Effector memory CD4-positive, alpha-beta T cell (primary cell): ENCODE measurements around the gene C18orf32.
A peak's percentile ranks its signal among the peaks of the same experiment; 100 is the strongest.

Source experiments
- DNase-seq, 3 donors: peaks; one replicate each; pipeline ENCODE4 v3.0.0-alpha.2; 2020
- H3K27ac ChIP-seq: 2 replicates; pipeline ENCODE4 v1.7.0; 2013; ENCODE audit warnings: mild to moderate bottlenecking, low read length, moderate library complexity; ENCODE audit not compliant: insufficient read depth, poor library complexity, severe bottlenecking
- H3K27me3 ChIP-seq: replicated peaks from 2 replicates; pipeline ENCODE4 v1.7.0; 2013; ENCODE audit warnings: mild to moderate bottlenecking, low read length; ENCODE audit not compliant: insufficient read depth, control insufficient read depth, poor library complexity, severe bottlenecking
- H3K36me3 ChIP-seq: 2 replicates; pipeline ENCODE4 v1.7.0; 2013; ENCODE audit warnings: mild to moderate bottlenecking, low read length, moderate library complexity; ENCODE audit not compliant: control insufficient read depth, insufficient read depth
- H3K4me1 ChIP-seq: 2 replicates; pipeline ENCODE4 v1.7.0; 2013; ENCODE audit warnings: low read length, mild to moderate bottlenecking; ENCODE audit not compliant: control insufficient read depth, insufficient read depth, poor library complexity, severe bottlenecking
- H3K4me3 ChIP-seq: 2 replicates; pipeline ENCODE4 v1.7.0; 2013; ENCODE audit warnings: low read length, low read depth, mild to moderate bottlenecking; ENCODE audit not compliant: insufficient read depth, poor library complexity, severe bottlenecking
- H3K9me3 ChIP-seq: 2 replicates; pipeline ENCODE4 v1.7.0; 2013; ENCODE audit warnings: mild to moderate bottlenecking, low read length, moderate library complexity; ENCODE audit not compliant: control insufficient read depth

C18orf32 gene

GRCh38 chr18:49503931-49504330, 16.9 kb upstream of the C18orf32 start:
- peaks cover 6% of the 10 kb centered on the region for H3K27me3 ChIP-seq
- no peaks in the 10 kb centered on the region for H3K4me1 ChIP-seq
- DNase-seq = no peak

GRCh38 chr18:49500201-49500921, 13.3 kb upstream of the C18orf32 start:
- Histone ChIP-seq H3K9me3 (no peaks in the 10 kb centered on the region), H3K36me3 (no peaks in the 10 kb centered on the region), H3K27ac (no peak overlapping the region), H3K4me3 (no peak overlapping the region), H3K4me1 (no peaks in the 10 kb centered on the region), H3K27me3 (peaks cover 6% of the 10 kb centered on the region)
- DNase-seq = no peak

More at GRCh38 chr18:49503931-49504330, 16.9 kb upstream of the C18orf32 start:
- Histone ChIP-seq H3K9me3 (no peaks in the 10 kb centered on the region), H3K27ac (no peak overlapping the region), H3K4me3 (no peak overlapping the region), H3K36me3 (no peaks in the 10 kb centered on the region)

GRCh38 chr18:49499046-49499637, 12.1 kb upstream of the C18orf32 start:
- Histone ChIP-seq H3K4me3 (no peak overlapping the region), H3K4me1 (no peaks in the 10 kb centered on the region), H3K27me3 (peaks cover 6% of the 10 kb centered on the region), H3K27ac (no peak overlapping the region), H3K9me3 (no peaks in the 10 kb centered on the region), H3K36me3 (no peaks in the 10 kb centered on the region)
- DNase-seq = no peak

- H3K4me3 ChIP-seq = no peak overlapping the region
- H3K4me1 ChIP-seq = peaks cover 12% of the 10 kb centered on the region
- DNase-seq = no peak
- no peaks in the 10 kb centered on the region for H3K9me3 ChIP-seq
- peaks cover 4% of the 10 kb centered on the region for H3K36me3 ChIP-seq
- no peak overlapping the region for H3K27ac ChIP-seq
- H3K27me3 ChIP-seq = no peaks in the 10 kb centered on the region
Observed at GRCh38 chr18:49495480-49495879, 8.4 kb upstream of the C18orf32 start.

- DNase-seq = no peak
- peaks cover 7% of the 10 kb centered on the region for H3K36me3 ChIP-seq
- no peak overlapping the region for H3K27ac ChIP-seq
- peaks cover 16% of the 10 kb centered on the region for H3K4me1 ChIP-seq
- no peaks in the 10 kb centered on the region for H3K27me3 ChIP-seq
- H3K4me3 ChIP-seq = no peak overlapping the region
- no peaks in the 10 kb centered on the region for H3K9me3 ChIP-seq
Observed at GRCh38 chr18:49495076-49495475, 8.0 kb upstream of the C18orf32 start.

- peaks cover 11% of the 10 kb centered on the region for H3K36me3 ChIP-seq
- H3K4me3 ChIP-seq = no peak overlapping the region
- no peaks in the 10 kb centered on the region for H3K27me3 ChIP-seq
- no peak overlapping the region for H3K27ac ChIP-seq
- no peaks in the 10 kb centered on the region for H3K9me3 ChIP-seq
- no peak for DNase-seq
- H3K4me1 ChIP-seq = peaks cover 17% of the 10 kb centered on the region
Observed at GRCh38 chr18:49494660-49495059, 7.6 kb upstream of the C18orf32 start.

- Histone ChIP-seq H3K27ac (no peak overlapping the region), H3K4me1 (peaks cover 17% of the 10 kb centered on the region), H3K9me3 (no peaks in the 10 kb centered on the region), H3K36me3 (peaks cover 19% of the 10 kb centered on the region), H3K27me3 (no peaks in the 10 kb centered on the region), H3K4me3 (no peak overlapping the region)
- no peak for DNase-seq
Observed at GRCh38 chr18:49492694-49493033, 5.6 kb upstream of the C18orf32 start.

- peak within 1 kb of the TSS; percentile 67 for H3K4me3 ChIP-seq
- DNase-seq = peak; percentile 76 to 86 (median 79)
- no peaks in the 10 kb centered on the region for H3K9me3 ChIP-seq
- peaks cover 21% of the 10 kb centered on the region for H3K4me1 ChIP-seq
- H3K36me3 ChIP-seq = peaks cover 19% of the 10 kb centered on the region
- H3K27ac ChIP-seq = peak within 1 kb of the TSS; percentile 88
- H3K27me3 ChIP-seq = no peaks in the 10 kb centered on the region
Observed at GRCh38 chr18:49491857-49492693, 5.0 kb upstream of the C18orf32 start, which contains the start of gene RPL17. Gene RPL17 (minus strand): TSS chr18:49492465.

GRCh38 chr18:49491534-49491856, 4.5 kb upstream of the C18orf32 start:
- Histone ChIP-seq H3K36me3 (peaks cover 19% of the 10 kb centered on the region), H3K27ac (peak overlapping the region; percentile 88), H3K27me3 (no peaks in the 10 kb centered on the region), H3K4me1 (peaks cover 21% of the 10 kb centered on the region), H3K4me3 (peak overlapping the region; percentile 67), H3K9me3 (no peaks in the 10 kb centered on the region)
- DNase-seq = no peak

GRCh38 chr18:49490246-49490762, 3.3 kb upstream of the C18orf32 start:
- Histone ChIP-seq H3K4me3 (no peak overlapping the region), H3K4me1 (peaks cover 30% of the 10 kb centered on the region), H3K27me3 (no peaks in the 10 kb centered on the region), H3K36me3 (peaks cover 19% of the 10 kb centered on the region), H3K27ac (peak overlapping the region; percentile 88), H3K9me3 (no peaks in the 10 kb centered on the region)
- DNase-seq = no peak
